Neural cell (in vitro differentiated cells): ENCODE data around the gene MYH13. TPM values are rescaled to one million over a fixed set of nuclear protein-coding genes. Genes with fewer than 3 reads are reported as not detected.

Experiments
- H2AFZ ChIP-seq: fragments of 200-600, 300-800 bp; sonication (generic), shearing (Covaris generic); 2 replicates; pipeline ENCODE4 v1.6.0; 2014; ENCODE audit warnings: low read depth, mild to moderate bottlenecking, antibody characterized with exemption, low read length, moderate library complexity
- H3F3A ChIP-seq: fragments of 200-600 bp; shearing (Covaris generic); 2 replicates; pipeline ENCODE4 v1.6.1; 2016; ENCODE audit warnings: mild to moderate bottlenecking, moderate library complexity, mixed read lengths, antibody characterized with exemption, low read length; ENCODE audit not compliant: insufficient read depth, poor library complexity, severe bottlenecking
- H3K27ac ChIP-seq: fragments of 200-600, 300-800 bp; sonication (generic), shearing (Covaris generic); 2 replicates; pipeline ENCODE4 v1.5.1; 2014; ENCODE audit warnings: mild to moderate bottlenecking, low read length, moderate library complexity
- H3K27me3 ChIP-seq: fragments of 300-800, 200-600 bp; sonication (generic), shearing (Covaris generic); 2 replicates; pipeline ENCODE4 v1.6.0; 2014; ENCODE audit warnings: mild to moderate bottlenecking, low read depth, low read length, moderate library complexity; ENCODE audit not compliant: insufficient read depth
- H3K36me3 ChIP-seq: fragments of 300-800, 200-600 bp; sonication (generic), shearing (Covaris generic); 2 replicates; pipeline ENCODE4 v1.5.1; 2014; ENCODE audit warnings: mild to moderate bottlenecking, antibody characterized with exemption, low read length, moderate library complexity; ENCODE audit not compliant: insufficient read depth
- H3K4me2 ChIP-seq: fragments of 300-800, 200-600 bp; sonication (generic), shearing (Covaris generic); 2 replicates; pipeline ENCODE4 v1.6.0; 2014; ENCODE audit warnings: mild to moderate bottlenecking, low read length
- H3K4me3 ChIP-seq: fragments of 300-800, 200-600 bp; sonication (generic), shearing (Covaris generic); 2 replicates; pipeline ENCODE4 v1.5.1; 2014; ENCODE audit warnings: mild to moderate bottlenecking, low read length, moderate library complexity
- H3K79me2 ChIP-seq: fragments of 200-600 bp; shearing (Covaris generic); replicated peaks from 2 replicates; pipeline ENCODE4 v1.6.0; 2014; ENCODE audit warnings: mild to moderate bottlenecking, low read length, moderate library complexity; ENCODE audit not compliant: insufficient read depth
- H3K9ac ChIP-seq: fragments of 300-800, 200-600 bp; sonication (generic), shearing (Covaris generic); 2 replicates; pipeline ENCODE4 v1.6.1; 2016; ENCODE audit warnings: mild to moderate bottlenecking, low read length, mixed read lengths
- H3K9me2 ChIP-seq: fragments of 200-600 bp; shearing (Covaris generic); 2 replicates; pipeline ENCODE4 v1.6.1; 2016; ENCODE audit warnings: mild to moderate bottlenecking, low read length, mixed read lengths; ENCODE audit not compliant: insufficient read depth
- H3K9me3 ChIP-seq: fragments of 200-600, 300-800 bp; sonication (generic), shearing (Covaris generic); 2 replicates; pipeline ENCODE4 v1.6.1; 2016; ENCODE audit warnings: mild to moderate bottlenecking, mixed run types, low read length, moderate library complexity, mixed read lengths
- H4K20me1 ChIP-seq: fragments of 200-600 bp; shearing (Covaris generic); 2 replicates; pipeline ENCODE4 v1.6.1; 2016; ENCODE audit warnings: mild to moderate bottlenecking, mixed run types; ENCODE audit not compliant: insufficient read depth
- CTCF ChIP-seq: fragments of 450-650 bp; IDR thresholded peaks from 2 replicates; pipeline ENCODE4 v1.5.1; 2014; ENCODE audit warnings: antibody characterized with exemption, mild to moderate bottlenecking, moderate library complexity; ENCODE audit not compliant: poor library complexity, severe bottlenecking
- EP300 ChIP-seq: fragments of 450-650 bp; conservative IDR thresholded peaks from 2 replicates; pipeline ENCODE4 v1.6.1; 2014; ENCODE audit warnings: antibody characterized with exemption, mild to moderate bottlenecking, moderate library complexity; ENCODE audit not compliant: poor library complexity, severe bottlenecking
- EZH2 ChIP-seq: fragments of 200-600, 300-800 bp; shearing (Covaris generic), sonication (generic); IDR thresholded peaks from 2 replicates; pipeline ENCODE4 v1.6.1; 2014; ENCODE audit warnings: antibody characterized with exemption, low read length, borderline replicate concordance, mild to moderate bottlenecking; ENCODE audit not compliant: insufficient read depth, poor library complexity, severe bottlenecking
- MXI1 ChIP-seq: fragments of 450-650 bp; conservative IDR thresholded peaks from 2 replicates; pipeline ENCODE4 v1.6.1; 2014; ENCODE audit warnings: antibody characterized with exemption, mild to moderate bottlenecking; ENCODE audit not compliant: poor library complexity, severe bottlenecking
- POLR2AphosphoS5 ChIP-seq: IDR thresholded peaks from 2 replicates; pipeline ENCODE4 v1.6.1; 2012
- RAD21 ChIP-seq: fragments of 450-650 bp; conservative IDR thresholded peaks from 2 replicates; pipeline ENCODE4 v1.6.1; 2014; ENCODE audit warnings: antibody characterized with exemption, mild to moderate bottlenecking, moderate library complexity
- REST ChIP-seq: IDR thresholded peaks from 2 replicates; pipeline ENCODE4 v1.6.1; 2012; ENCODE audit warnings: borderline replicate concordance
- SMC3 ChIP-seq: fragments of 450-650 bp; conservative IDR thresholded peaks from 2 replicates; pipeline ENCODE4 v1.6.1; 2014; ENCODE audit warnings: antibody characterized with exemption, mild to moderate bottlenecking, moderate library complexity; ENCODE audit not compliant: poor library complexity
- TAF1 ChIP-seq: IDR thresholded peaks from 2 replicates; pipeline ENCODE4 v1.6.1; 2012; ENCODE audit warnings: low read depth
- polyA plus RNA-seq: library from polyadenylated mRNA; depleted of rRNA; stranded (reverse); fragments of >200 nt; gene quantifications from 2 replicates; pipeline ENCODE4 v1.2.3, GENCODE V29; 2014

Gene MYH13
- polyA plus RNA-seq, 1 donor from 2014 or later = 0.05 TPM

- no peaks in the 10 kb centered on the region for H3K9me2 ChIP-seq
- H3K27ac ChIP-seq = no peak overlapping the region
- no peak overlapping the region for H3K4me3 ChIP-seq
- peaks cover 3% of the 10 kb centered on the region for H3F3A ChIP-seq
- no peaks in the 10 kb centered on the region for H3K36me3 ChIP-seq
- H3K9ac ChIP-seq = no peak overlapping the region
- H3K79me2 ChIP-seq = no peaks in the 10 kb centered on the region
- TF ChIP-seq SMC3 (no peak), RAD21 (no peak), MXI1 (no peak), EZH2 (no peak), REST (no peak), TAF1 (no peak), POLR2AphosphoS5 (no peak), EP300 (no peak), CTCF (no peak)
- no peaks in the 10 kb centered on the region for H3K9me3 ChIP-seq
- H3K27me3 ChIP-seq = no peaks in the 10 kb centered on the region
- H2AFZ ChIP-seq = no peak overlapping the region
- H3K4me2 ChIP-seq = no peak overlapping the region
- no peaks in the 10 kb centered on the region for H4K20me1 ChIP-seq
Observed at GRCh38 chr17:10392880-10393279, 20.1 kb upstream of the MYH13 start.

GRCh38 chr17:10385871-10386270 is 13.1 kb upstream of the MYH13 start:
- H4K20me1 ChIP-seq = no peaks in the 10 kb centered on the region
- H3K9me3 ChIP-seq = no peaks in the 10 kb centered on the region
- no peak overlapping the region for H2AFZ ChIP-seq
- no peaks in the 10 kb centered on the region for H3K79me2 ChIP-seq
- H3K4me2 ChIP-seq = no peak overlapping the region
- no peak overlapping the region for H3K4me3 ChIP-seq
- no peak for TF ChIP-seq POLR2AphosphoS5
- TF ChIP-seq MXI1 = no peak
- TF ChIP-seq EP300 = no peak
- TF ChIP-seq EZH2 = no peak
- no peaks in the 10 kb centered on the region for H3K9me2 ChIP-seq
- H3K9ac ChIP-seq = no peak overlapping the region
- H3K27ac ChIP-seq = peak overlapping the region; percentile 85
- H3K27me3 ChIP-seq = no peaks in the 10 kb centered on the region
- H3F3A ChIP-seq = no peaks in the 10 kb centered on the region
- no peaks in the 10 kb centered on the region for H3K36me3 ChIP-seq
